IMR-90 (cell line): Measurements from ENCODE around the gene PTPRF. TPM values are rescaled to one million over a fixed set of nuclear protein-coding genes. Genes with fewer than 3 reads are reported as not detected.

Experiments used
- ATAC-seq: fragments of 200-7000 bp; cut with Tn5 transposase; 2 replicates; pipeline ENCODE4 v1.9.1; 2020; ENCODE audit warnings: low read depth, mild to moderate bottlenecking, moderate library complexity
- BruUV-seq: library from RNA; stranded (reverse); fragments of 400-500 nt; replicated peaks from 2 replicates; lab custom pipeline; 2021; lab: Mats Ljungman, UMichigan
- CTCF ChIA-PET: fragments of 300-600 bp; formaldehyde crosslinking; extraction: SDS; loops from one replicate; lab custom pipeline; 2021; ENCODE audit warnings: antibody characterized with exemption; lab: Yijun Ruan, JAX
- POLR2A ChIA-PET: fragments of 300-600 bp; sonication (Branson Sonifier 250); formaldehyde crosslinking; loops from one replicate; lab custom pipeline; 2022; ENCODE audit warnings: antibody characterized with exemption; ENCODE audit not compliant: unreplicated experiment; lab: Charles Lee
- DNase-seq: peaks from one replicate; pipeline ENCODE4 v3.0.0; 2013
- H2AFZ ChIP-seq: replicated peaks from 2 replicates; pipeline ENCODE3; 2013; ENCODE audit warnings: low read length, mild to moderate bottlenecking; ENCODE audit not compliant: poor library complexity
- H2AK5ac ChIP-seq: 2 replicates; pipeline ENCODE4 v1.6.1; 2013; ENCODE audit warnings: low read depth, low read length, inconsistent platforms
- H2AK9ac ChIP-seq: replicated peaks from 2 replicates; pipeline ENCODE3; 2013; ENCODE audit warnings: mild to moderate bottlenecking, low read depth, low read length, moderate library complexity; ENCODE audit not compliant: poor library complexity
- H2BK120ac ChIP-seq: 2 replicates; pipeline ENCODE4 v1.6.1; 2013; ENCODE audit warnings: low read depth, low read length, inconsistent platforms
- H2BK15ac ChIP-seq: 3 replicates; pipeline ENCODE4 v1.6.1; 2013; ENCODE audit warnings: low read depth, low read length, inconsistent platforms
- H2BK20ac ChIP-seq: 2 replicates; pipeline ENCODE4 v1.6.1; 2013; ENCODE audit warnings: low read depth, mild to moderate bottlenecking, inconsistent platforms, low read length, moderate library complexity
- H2BK5ac ChIP-seq: 2 replicates; pipeline ENCODE4 v1.6.1; 2013; ENCODE audit warnings: mild to moderate bottlenecking, low read depth, low read length, inconsistent platforms; ENCODE audit not compliant: poor library complexity, severe bottlenecking
- H3K14ac ChIP-seq: replicated peaks from 2 replicates; pipeline ENCODE4 v1.6.1; 2013; ENCODE audit warnings: low read depth, low read length, inconsistent platforms
- H3K18ac ChIP-seq: 2 replicates; pipeline ENCODE4 v1.6.1; 2013; ENCODE audit warnings: low read depth, low read length, control low read depth
- H3K23ac ChIP-seq: 2 replicates; pipeline ENCODE4 v1.6.1; 2013; ENCODE audit warnings: low read depth, low read length, inconsistent platforms
- H3K27ac ChIP-seq: 2 replicates; pipeline ENCODE4 v1.5.1; 2013; ENCODE audit warnings: mild to moderate bottlenecking, control low read depth, low read length; ENCODE audit not compliant: insufficient read depth
- H3K27me3 ChIP-seq: 2 replicates; pipeline ENCODE4 v1.6.1; 2013; ENCODE audit warnings: low read length; ENCODE audit not compliant: control insufficient read depth, insufficient read depth
- H3K36me3 ChIP-seq: 2 replicates; pipeline ENCODE4 v1.6.1; 2013; ENCODE audit warnings: low read length, mixed read lengths; ENCODE audit not compliant: control insufficient read depth, insufficient read depth
- H3K4ac ChIP-seq: 2 replicates; pipeline ENCODE4 v1.6.1; 2013; ENCODE audit warnings: low read depth, low read length, inconsistent platforms
- H3K4me1 ChIP-seq: 2 replicates; pipeline ENCODE4 v1.6.1; 2013; ENCODE audit warnings: low read length, mixed read lengths; ENCODE audit not compliant: control insufficient read depth, insufficient read depth
- H3K4me2 ChIP-seq: 2 replicates; pipeline ENCODE4 v1.6.1; 2013; ENCODE audit warnings: low read depth, mild to moderate bottlenecking, control low read depth, low read length, moderate library complexity
- H3K4me3 ChIP-seq: 2 replicates; pipeline ENCODE4 v1.5.1; 2013; ENCODE audit warnings: low read depth, mild to moderate bottlenecking, control low read depth, low read length, moderate library complexity; ENCODE audit not compliant: insufficient read depth
- H3K56ac ChIP-seq: 2 replicates; pipeline ENCODE4 v1.6.1; 2013; ENCODE audit warnings: low read length, inconsistent platforms; ENCODE audit not compliant: insufficient read depth; ENCODE audit errors: extremely low read depth
- H3K79me1 ChIP-seq, 2 experiments: 2 replicates each; pipeline ENCODE4 v1.6.1; 2013; ENCODE audit warnings: low read length in 2 of 2, inconsistent platforms in 1 of 2, low read depth in 1 of 2
- H3K9ac ChIP-seq: 2 replicates; pipeline ENCODE4 v1.6.1; 2013; ENCODE audit warnings: low read depth, low read length, control low read depth
- H3K9me1 ChIP-seq: 2 replicates; pipeline ENCODE4 v1.6.1; 2013; ENCODE audit warnings: low read length, inconsistent platforms; ENCODE audit not compliant: insufficient read depth
- H3K9me3 ChIP-seq: 2 replicates; pipeline ENCODE4 v1.6.1; 2013; ENCODE audit warnings: low read length; ENCODE audit not compliant: control insufficient read depth, insufficient read depth
- H4K20me1 ChIP-seq: 2 replicates; pipeline ENCODE4 v1.6.1; 2013; ENCODE audit warnings: low read length, inconsistent platforms; ENCODE audit not compliant: insufficient read depth
- H4K5ac ChIP-seq: 2 replicates; pipeline ENCODE4 v1.6.1; 2013; ENCODE audit warnings: mild to moderate bottlenecking, low read depth, low read length, control low read depth
- H4K8ac ChIP-seq, 2 experiments: 2 replicates each; pipeline ENCODE4 v1.6.1; 2013; ENCODE audit warnings: low read depth in 2 of 2, low read length in 2 of 2, control low read depth in 1 of 2, inconsistent platforms in 1 of 2
- H4K91ac ChIP-seq: 2 replicates; pipeline ENCODE4 v1.6.1; 2013; ENCODE audit warnings: low read depth, low read length, inconsistent platforms; ENCODE audit not compliant: insufficient read depth
- CEBPB ChIP-seq: IDR thresholded peaks from 2 replicates; pipeline ENCODE4 v1.6.1; 2012; ENCODE audit warnings: low read depth, low read length, improper control_type of control experiment
- FOS ChIP-seq: fragments of 150-350 bp; IDR thresholded peaks from 2 replicates; pipeline ENCODE4 v1.6.1; 2016; ENCODE audit warnings: low read depth, low read length
- MAFK ChIP-seq: IDR thresholded peaks from 2 replicates; pipeline ENCODE4 v1.6.1; 2012; ENCODE audit warnings: low read depth, low read length, improper control_type of control experiment
- NFE2L2 ChIP-seq: fragments of 150-350 bp; IDR thresholded peaks from 2 replicates; pipeline ENCODE4 v1.6.1; 2016; ENCODE audit warnings: low read depth, mild to moderate bottlenecking, low read length
- RFX5 ChIP-seq: IDR thresholded peaks from 2 replicates; pipeline ENCODE4 v1.8.0; 2012; ENCODE audit warnings: low read depth, mild to moderate bottlenecking, low read length, moderate library complexity
- WGBS, 2 experiments: methylation state at CpG; one replicate each; pipeline versions ENCODE4 v1.1.5 to v1.1.7; 2013; ENCODE audit warnings: missing lambda C conversion rate in 2 of 2; ENCODE audit not compliant: insufficient read length in 1 of 2; ENCODE audit errors: extremely low coverage in 2 of 2; 5-methylcytosine and 5-hydroxymethylcytosine counted together
- dilution Hi-C: fragments of 300-500 bp; cut with HindIII; formaldehyde crosslinking; loops from one replicate; pipeline ENCODE4 v1.14.3; 2018; ENCODE audit warnings: low sequenced_read_pairs; ENCODE audit not compliant: unreplicated experiment
- in situ Hi-C: fragments of 300-500 bp; cut with MboI; formaldehyde crosslinking; loops from 3 replicates; pipeline ENCODE4 v1.14.3; 2019; ENCODE audit warnings: low sequenced_read_pairs, inconsistent platforms, mixed read lengths
- intact Hi-C: fragments of 100-400 bp; cut with micrococcal nuclease; formaldehyde crosslinking; loops from 2 replicates; pipeline ENCODE4 v1.10.0; 2022
- polyA plus RNA-seq, 3 experiments: library from polyadenylated mRNA; depleted of rRNA; stranded (reverse); fragments of >200 nt; gene quantifications; 2 replicates each; pipeline ENCODE4 v1.2.3, GENCODE V29; 2012; ENCODE audit warnings: low replicate concordance in 1 of 3
- total RNA-seq: library from RNA; depleted of rRNA; stranded (reverse); fragments of >200 nt; gene quantifications from 2 replicates; pipeline ENCODE4 v1.2.3, GENCODE V29; 2012
- TF ChIP-seq, protein P1 (sequence below): fragments of 150-350 bp; IDR thresholded peaks from 2 replicates; pipeline ENCODE4 v1.6.1; 2016; ENCODE audit warnings: low read depth, mild to moderate bottlenecking, low read length, moderate library complexity, borderline replicate concordance
- TF ChIP-seq, protein P2 (sequence below): conservative IDR thresholded peaks from 2 replicates; pipeline ENCODE4 v1.5.1; 2012; ENCODE audit warnings: mild to moderate bottlenecking, low read depth, low read length, improper control_type of control experiment

PTPRF gene
- total and polyA plus RNA-seq, 2 of the 4 experiments (the other 2 are of a cell fraction): 25.8 to 92.3 TPM

DNA sequence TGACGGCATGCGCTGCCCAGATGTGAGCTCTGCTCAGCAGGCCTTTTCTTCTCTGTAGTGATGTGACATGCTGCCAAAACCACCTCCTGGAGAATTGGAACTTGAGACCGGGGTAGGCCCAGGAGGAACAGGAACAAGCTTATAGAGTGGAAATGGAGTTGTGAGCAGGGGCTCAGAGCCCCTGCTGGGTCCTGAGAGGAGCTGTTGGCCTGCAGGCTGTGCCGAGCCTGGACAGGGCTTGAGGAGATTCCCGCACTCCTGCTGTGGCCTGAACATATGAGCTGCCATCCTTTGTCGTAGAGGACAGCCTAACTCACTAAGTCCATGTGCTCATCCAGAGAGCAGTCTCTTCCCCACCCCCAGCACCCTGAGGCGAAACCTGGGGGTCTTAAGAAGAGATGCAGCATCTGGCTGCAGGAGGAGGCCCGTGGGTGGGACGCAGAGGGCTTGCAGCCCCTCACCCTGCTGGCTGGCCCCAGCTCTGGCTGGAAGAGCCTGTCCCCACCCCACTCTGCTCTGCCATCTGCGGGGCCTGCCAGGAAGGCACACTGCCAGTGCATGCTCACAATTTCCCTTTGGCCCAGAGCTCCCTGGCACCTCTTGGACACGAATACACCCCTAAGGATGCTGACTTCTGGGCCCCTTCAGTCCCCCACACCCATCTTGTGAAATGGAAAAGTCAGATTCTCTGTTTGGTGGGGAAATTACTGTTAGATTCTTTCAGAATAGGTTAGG lies 42.5 kb downstream of the PTPRF start:
- Histone ChIP-seq H4K5ac (no peak overlapping the region), H3K23ac (no peak overlapping the region), H3K18ac (no peak overlapping the region), H3K56ac (no peak overlapping the region), H3K4me1 (no peaks in the 10 kb centered on the region), H4K8ac (no peak overlapping the region), H3K27me3 (no peaks in the 10 kb centered on the region), H3K9me3 (no peaks in the 10 kb centered on the region), H2BK20ac (no peak overlapping the region), H3K4me3 (no peak overlapping the region), H2BK120ac (no peak overlapping the region), H4K20me1 (peaks cover 7% of the 10 kb centered on the region), H3K27ac (no peak overlapping the region), H2BK5ac (no peak overlapping the region), H4K91ac (no peak overlapping the region), H3K9me1 (peaks cover 12% of the 10 kb centered on the region), H2AK5ac (no peak overlapping the region), H3K4ac (no peak overlapping the region), H2AK9ac (no peak overlapping the region), H3K14ac (no peak overlapping the region), H2AFZ (no peak overlapping the region), H2BK15ac (no peak overlapping the region), H3K9ac (no peak overlapping the region), H3K36me3 (peaks cover 45% of the 10 kb centered on the region), H3K79me1 (peaks cover 9 to 49% of the 10 kb centered on the region in 2 experiments), H3K4me2 (no peak overlapping the region)
- ChIA-PET CTCF (no interaction called here), POLR2A (interaction anchor here (0.6 kb wide), 1 partner anchor 76 kb away, joined by 3 read pairs; no protein-coding TSS in a partner anchor)
- dilution Hi-C loops: no loop called here
- ATAC-seq (no peak), DNase-seq (no peak)
- TF ChIP-seq CEBPB (no peak), MAFK (no peak), FOS (no peak), RFX5 (no peak), NFE2L2 (no peak)
- TF ChIP-seq, protein P1, sequence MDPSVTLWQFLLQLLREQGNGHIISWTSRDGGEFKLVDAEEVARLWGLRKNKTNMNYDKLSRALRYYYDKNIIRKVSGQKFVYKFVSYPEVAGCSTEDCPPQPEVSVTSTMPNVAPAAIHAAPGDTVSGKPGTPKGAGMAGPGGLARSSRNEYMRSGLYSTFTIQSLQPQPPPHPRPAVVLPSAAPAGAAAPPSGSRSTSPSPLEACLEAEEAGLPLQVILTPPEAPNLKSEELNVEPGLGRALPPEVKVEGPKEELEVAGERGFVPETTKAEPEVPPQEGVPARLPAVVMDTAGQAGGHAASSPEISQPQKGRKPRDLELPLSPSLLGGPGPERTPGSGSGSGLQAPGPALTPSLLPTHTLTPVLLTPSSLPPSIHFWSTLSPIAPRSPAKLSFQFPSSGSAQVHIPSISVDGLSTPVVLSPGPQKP: no peak
- TF ChIP-seq, protein P2, sequence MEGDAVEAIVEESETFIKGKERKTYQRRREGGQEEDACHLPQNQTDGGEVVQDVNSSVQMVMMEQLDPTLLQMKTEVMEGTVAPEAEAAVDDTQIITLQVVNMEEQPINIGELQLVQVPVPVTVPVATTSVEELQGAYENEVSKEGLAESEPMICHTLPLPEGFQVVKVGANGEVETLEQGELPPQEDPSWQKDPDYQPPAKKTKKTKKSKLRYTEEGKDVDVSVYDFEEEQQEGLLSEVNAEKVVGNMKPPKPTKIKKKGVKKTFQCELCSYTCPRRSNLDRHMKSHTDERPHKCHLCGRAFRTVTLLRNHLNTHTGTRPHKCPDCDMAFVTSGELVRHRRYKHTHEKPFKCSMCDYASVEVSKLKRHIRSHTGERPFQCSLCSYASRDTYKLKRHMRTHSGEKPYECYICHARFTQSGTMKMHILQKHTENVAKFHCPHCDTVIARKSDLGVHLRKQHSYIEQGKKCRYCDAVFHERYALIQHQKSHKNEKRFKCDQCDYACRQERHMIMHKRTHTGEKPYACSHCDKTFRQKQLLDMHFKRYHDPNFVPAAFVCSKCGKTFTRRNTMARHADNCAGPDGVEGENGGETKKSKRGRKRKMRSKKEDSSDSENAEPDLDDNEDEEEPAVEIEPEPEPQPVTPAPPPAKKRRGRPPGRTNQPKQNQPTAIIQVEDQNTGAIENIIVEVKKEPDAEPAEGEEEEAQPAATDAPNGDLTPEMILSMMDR: no peak
- 100% methylated on average over 1 of the region's 11 CpGs; no CpG with 5 or more reads in 1 of the 2 experiments for WGBS, 2 experiments
- BruUV-seq: no TSS peak
- in situ Hi-C loops: no loop called here
- intact Hi-C loops: no loop called here
